Measurements from ENCODE around the gene AMDHD2.
"Not testable (repeated sequence)": the region's sequence is repeated elsewhere in the genome, so short reads cannot be mapped to it uniquely, and the experiment has no call there.

Gene AMDHD2

GRCh38 chr16:2520097-2520783 is at the start of gene AMDHD2:
Gene AMDHD2 (plus strand): TSS chr16:2520371. CDS start chr16:2520459, 88 bp downstream.
- peak; percentile 80 for DNase-seq (ENCODE audit: low read depth)

- DNase-seq (ENCODE audit: low read depth): no peak
Measured at GRCh38 chr16:2470603-2471015, 49.6 kb upstream of the AMDHD2 start.

DNA sequence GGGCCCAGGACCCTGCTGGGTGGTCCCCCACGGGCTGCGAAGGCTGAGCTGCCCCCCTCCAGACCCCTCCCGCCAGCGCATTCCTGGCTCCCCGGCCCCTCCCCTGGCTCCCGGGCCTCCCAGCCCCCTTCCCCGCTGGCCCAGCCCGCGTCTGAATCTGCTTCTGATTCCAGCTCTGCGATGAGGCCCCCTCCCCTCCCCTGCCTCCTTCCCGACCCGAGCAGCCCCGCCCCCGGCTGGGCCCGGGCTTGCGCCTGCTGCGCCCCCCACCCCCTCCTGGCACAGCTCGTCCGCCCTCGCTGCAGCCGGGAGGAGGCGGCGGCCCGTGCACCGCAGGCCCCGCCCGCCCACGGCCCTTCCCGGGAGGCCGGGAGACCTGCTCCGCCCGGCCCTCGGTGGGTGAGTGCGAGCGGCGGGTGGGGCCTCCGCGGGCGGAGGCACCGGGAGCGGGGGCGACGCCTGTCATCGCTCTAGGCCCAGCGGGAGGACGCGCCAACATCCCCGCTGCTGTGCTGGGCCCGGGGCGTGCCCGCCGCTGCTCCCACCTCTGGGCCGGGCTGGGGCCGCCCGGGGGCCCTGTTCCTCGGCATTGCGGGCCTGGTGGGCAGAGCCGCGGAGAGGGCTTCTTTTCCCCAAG is 49.0 kb upstream of the AMDHD2 start, which contains the start of gene NTN3:
Gene NTN3, plus strand, starts transcription at position 282 of the 637 bp plus-strand sequence. CDS start 405 bp downstream, outside the sequence.
- no peak for DNase-seq (ENCODE audit: low read depth)

GRCh38 chr16:2471653-2472487 is 48.3 kb upstream of the AMDHD2 start:
- DNase-seq (ENCODE audit: low read depth): no peak

GRCh38 chr16:2472488-2472864 is 47.7 kb upstream of the AMDHD2 start:
- no peak for DNase-seq (ENCODE audit: low read depth)

DNA sequence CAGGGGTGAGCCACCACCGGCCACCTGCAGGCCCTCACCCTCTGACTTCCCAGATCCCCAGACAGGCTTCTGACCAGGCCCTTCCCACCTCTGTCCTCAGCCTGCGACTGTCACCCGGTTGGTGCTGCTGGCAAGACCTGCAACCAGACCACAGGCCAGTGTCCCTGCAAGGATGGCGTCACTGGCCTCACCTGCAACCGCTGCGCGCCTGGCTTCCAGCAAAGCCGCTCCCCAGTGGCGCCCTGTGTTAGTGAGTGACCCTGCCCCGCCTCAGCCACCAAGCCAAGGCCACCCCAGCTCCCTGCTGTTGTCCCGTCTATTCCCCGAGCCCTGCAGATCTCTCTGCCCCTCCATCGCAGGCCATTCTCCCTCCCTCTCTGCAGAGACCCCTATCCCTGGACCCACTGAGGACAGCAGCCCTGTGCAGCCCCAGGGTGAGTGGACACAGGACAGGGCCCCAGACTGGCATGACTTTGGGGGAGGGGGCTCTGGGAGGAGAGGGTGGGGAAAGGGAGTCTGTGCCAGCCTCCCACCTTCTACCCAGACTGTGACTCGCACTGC is 47.2 kb upstream of the AMDHD2 start:
- DNase-seq (ENCODE audit: low read depth): no peak

- no peak for DNase-seq (ENCODE audit: low read depth)
Measured at GRCh38 chr16:2473446-2473926, 46.7 kb upstream of the AMDHD2 start.

DNA sequence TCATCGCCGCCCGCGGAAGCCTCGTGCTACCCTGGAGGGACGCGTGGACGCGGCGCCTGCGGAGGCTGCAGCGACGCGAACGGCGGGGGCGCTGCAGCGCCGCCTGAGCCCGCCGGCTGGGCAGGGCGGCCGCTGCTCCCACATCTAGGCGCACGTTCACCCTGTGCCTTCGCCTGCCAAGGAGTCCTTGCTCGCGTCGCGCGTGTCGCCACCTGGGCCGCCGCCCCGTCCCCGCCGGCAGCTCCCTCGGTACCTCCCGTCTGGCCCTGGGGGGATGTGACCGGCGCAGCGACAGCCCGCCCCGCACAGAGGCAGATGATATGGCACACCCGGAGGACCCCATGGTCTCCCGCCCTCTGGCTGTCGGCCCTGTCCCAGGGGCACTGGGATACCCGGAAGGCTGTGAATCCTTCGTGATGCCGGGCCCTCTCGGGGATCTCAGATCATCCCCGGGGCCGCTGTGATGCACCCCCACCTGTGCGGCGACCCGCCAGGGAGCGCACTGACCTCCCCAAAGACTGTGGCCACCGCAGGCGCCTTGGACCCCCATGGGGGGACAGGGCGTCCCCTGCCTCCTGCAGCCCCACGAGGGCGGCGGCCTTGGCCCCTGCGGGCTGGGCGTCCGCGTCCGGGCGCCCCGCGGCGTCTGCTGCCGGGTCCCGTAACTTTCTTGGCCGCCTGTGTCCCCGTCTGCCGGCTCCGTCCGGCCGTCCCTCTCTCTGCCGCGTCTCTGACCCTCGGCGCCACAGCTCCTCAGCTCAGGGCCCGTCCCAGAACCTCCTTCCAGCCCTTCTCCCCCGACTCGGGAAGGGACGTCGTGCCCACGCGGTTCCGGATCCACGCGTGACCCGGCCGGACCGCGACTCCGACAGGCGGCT is 45.9 kb upstream of the AMDHD2 start:
- no peak for DNase-seq (ENCODE audit: low read depth)

DNA sequence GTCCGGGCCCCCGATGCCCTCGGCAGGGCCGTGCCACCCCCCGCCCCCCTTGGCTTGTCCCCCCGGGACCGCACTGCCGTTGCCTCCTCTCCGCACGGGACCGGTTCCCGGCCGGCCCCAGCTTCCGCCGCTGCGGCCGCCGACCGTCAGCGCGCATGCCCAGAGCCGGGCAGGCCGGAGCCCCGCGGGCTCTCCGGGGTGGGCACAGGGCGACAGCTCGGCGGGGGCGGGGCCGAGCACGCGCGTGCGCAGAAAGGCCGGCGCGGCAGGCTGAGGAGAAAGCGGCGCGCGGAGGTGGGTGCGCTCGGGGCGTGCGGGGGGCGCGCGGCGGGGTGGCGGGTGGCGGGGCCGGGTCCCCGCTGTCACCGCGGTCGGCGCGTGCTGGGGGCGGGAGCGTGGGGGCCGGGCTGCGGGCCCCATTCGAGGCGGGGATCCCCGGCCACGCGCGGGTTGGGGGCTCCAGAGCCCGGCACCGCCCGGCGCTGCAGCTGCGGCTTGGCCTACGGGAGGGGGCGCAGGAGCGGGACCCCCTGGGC is 45.2 kb upstream of the AMDHD2 start, which contains the start of gene TBC1D24:
Gene TBC1D24, plus strand, starts transcription at position 251 of the 536 bp plus-strand sequence. CDS start 21,022 bp downstream, outside the sequence.
- peak; percentile 53 for DNase-seq (ENCODE audit: low read depth)

DNA sequence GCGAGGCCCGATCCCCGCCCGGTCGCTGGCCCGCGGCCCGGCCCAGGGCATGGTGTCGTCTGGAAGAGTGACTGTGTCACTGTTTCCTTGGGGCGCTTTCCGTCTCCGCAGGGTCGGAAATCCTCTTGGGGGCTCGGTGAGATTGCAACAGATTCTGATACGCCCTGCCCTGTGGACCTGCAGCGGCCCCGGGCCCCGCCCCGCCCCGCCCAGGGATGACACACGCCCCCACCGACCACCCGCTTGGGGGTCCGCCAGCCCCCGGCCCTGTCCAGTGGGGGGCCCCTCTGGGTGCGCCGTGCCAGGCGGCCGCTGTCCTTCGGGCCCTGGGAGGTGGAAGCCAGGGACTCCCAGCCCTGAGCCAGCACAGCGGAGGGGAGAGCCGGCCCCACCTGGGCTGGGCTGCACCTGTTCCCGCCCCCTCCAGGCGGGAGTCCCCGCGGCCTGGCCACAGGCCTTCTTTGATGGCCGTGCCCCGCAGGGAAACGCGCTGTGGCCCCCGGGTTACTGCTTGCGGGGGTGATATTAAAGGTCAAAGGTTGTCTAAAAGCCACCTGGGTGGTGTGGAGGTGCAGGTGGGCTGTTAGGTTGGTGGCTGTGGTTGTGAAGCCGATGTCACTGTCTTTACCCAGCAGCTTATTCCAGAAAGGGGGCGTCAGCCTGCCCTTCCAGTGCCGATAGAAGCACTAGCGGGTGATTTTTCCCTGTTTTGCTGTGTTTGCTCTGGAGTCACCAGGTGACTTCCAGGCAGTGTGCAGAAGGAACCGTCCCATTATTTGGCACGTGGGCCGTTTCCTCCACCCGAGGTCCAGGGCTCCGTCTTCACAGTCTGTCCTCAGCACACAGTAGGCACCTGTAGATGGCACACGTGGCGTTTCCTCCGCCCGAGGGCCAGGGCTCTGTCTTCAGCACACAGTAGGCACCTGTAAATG is 44.5 kb upstream of the AMDHD2 start:
- no peak for DNase-seq (ENCODE audit: low read depth)

GRCh38 chr16:2476345-2476720 is 43.8 kb upstream of the AMDHD2 start:
- no peak for DNase-seq (ENCODE audit: low read depth)

- no peak for DNase-seq (ENCODE audit: low read depth)
Measured at GRCh38 chr16:2476741-2477140, 43.4 kb upstream of the AMDHD2 start.

GRCh38 chr16:2477327-2477726 is 42.8 kb upstream of the AMDHD2 start:
- no peak for DNase-seq (ENCODE audit: low read depth)

GRCh38 chr16:2478279-2478678 is 41.9 kb upstream of the AMDHD2 start:
- DNase-seq (ENCODE audit: low read depth): no peak

GRCh38 chr16:2479996-2480395 is 40.2 kb upstream of the AMDHD2 start:
- not testable (repeated sequence) for DNase-seq (ENCODE audit: low read depth)

GRCh38 chr16:2480948-2481347 is 39.2 kb upstream of the AMDHD2 start:
- no peak for DNase-seq (ENCODE audit: low read depth)

- DNase-seq (ENCODE audit: low read depth): no peak
Measured at GRCh38 chr16:2481676-2482075, 38.5 kb upstream of the AMDHD2 start.

GRCh38 chr16:2482249-2482648 is 37.9 kb upstream of the AMDHD2 start:
- DNase-seq (ENCODE audit: low read depth): no peak

- DNase-seq (ENCODE audit: low read depth): no peak
Measured at GRCh38 chr16:2482708-2483534, 37.2 kb upstream of the AMDHD2 start.
